Measurements from ENCODE around the gene EIPR1.

- TF ChIP-seq, protein P1, sequence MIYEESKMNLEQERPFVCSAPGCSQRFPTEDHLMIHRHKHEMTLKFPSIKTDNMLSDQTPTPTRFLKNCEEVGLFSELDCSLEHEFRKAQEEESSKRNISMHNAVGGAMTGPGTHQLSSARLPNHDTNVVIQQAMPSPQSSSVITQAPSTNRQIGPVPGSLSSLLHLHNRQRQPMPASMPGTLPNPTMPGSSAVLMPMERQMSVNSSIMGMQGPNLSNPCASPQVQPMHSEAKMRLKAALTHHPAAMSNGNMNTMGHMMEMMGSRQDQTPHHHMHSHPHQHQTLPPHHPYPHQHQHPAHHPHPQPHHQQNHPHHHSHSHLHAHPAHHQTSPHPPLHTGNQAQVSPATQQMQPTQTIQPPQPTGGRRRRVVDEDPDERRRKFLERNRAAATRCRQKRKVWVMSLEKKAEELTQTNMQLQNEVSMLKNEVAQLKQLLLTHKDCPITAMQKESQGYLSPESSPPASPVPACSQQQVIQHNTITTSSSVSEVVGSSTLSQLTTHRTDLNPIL (CRISPR knock-in tag; IDR thresholded peaks at IDR 0.05; ENCODE audit: low read depth): no peak
- TF ChIP-seq ZFP3 (CRISPR knock-in tag; IDR thresholded peaks at IDR 0.05): no peak
- no peak for TF ChIP-seq SNAI2 (CRISPR knock-in tag; IDR thresholded peaks at IDR 0.05)
- TF ChIP-seq ZC3H10 (CRISPR knock-in tag; IDR thresholded peaks at IDR 0.05): no peak
- TF ChIP-seq, protein P2, sequence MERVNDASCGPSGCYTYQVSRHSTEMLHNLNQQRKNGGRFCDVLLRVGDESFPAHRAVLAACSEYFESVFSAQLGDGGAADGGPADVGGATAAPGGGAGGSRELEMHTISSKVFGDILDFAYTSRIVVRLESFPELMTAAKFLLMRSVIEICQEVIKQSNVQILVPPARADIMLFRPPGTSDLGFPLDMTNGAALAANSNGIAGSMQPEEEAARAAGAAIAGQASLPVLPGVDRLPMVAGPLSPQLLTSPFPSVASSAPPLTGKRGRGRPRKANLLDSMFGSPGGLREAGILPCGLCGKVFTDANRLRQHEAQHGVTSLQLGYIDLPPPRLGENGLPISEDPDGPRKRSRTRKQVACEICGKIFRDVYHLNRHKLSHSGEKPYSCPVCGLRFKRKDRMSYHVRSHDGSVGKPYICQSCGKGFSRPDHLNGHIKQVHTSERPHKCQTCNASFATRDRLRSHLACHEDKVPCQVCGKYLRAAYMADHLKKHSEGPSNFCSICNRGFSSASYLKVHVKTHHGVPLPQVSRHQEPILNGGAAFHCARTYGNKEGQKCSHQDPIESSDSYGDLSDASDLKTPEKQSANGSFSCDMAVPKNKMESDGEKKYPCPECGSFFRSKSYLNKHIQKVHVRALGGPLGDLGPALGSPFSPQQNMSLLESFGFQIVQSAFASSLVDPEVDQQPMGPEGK (CRISPR knock-in tag; IDR thresholded peaks at IDR 0.05; ENCODE audit: borderline replicate concordance): no peak
Measured at GRCh38 chr2:3323360-3324035, 54.1 kb downstream of the EIPR1 start.
